Suprapubic skin (tissue), 4 donors: Measurements from ENCODE around the gene TIAM1. TPM values are rescaled to one million over a fixed set of nuclear protein-coding genes. Genes with fewer than 3 reads are reported as not detected.

ENCODE experiments used
- DNase-seq, 2 donors: peaks; one replicate each; pipeline ENCODE4 v3.0.0-alpha.2; 2019; ENCODE audit warnings: low spot score in 2 of 2
- H3K27ac ChIP-seq: fragments of 200-600 bp; sonication (generic); one replicate; pipeline ENCODE4 v1.5.1; 2019
- H3K27me3 ChIP-seq: fragments of 200-600 bp; sonication (generic); one replicate; pipeline ENCODE4 v1.5.1; 2019
- H3K36me3 ChIP-seq: fragments of 200-600 bp; sonication (generic); one replicate; pipeline ENCODE4 v1.5.1; 2019
- H3K4me1 ChIP-seq: fragments of 200-600 bp; sonication (generic); one replicate; pipeline ENCODE4 v1.5.1; 2019
- H3K4me3 ChIP-seq: fragments of 200-600 bp; sonication (generic); one replicate; pipeline ENCODE4 v1.5.1; 2019; ENCODE audit warnings: mild to moderate bottlenecking
- H3K9me3 ChIP-seq: fragments of 200-600 bp; sonication (generic); one replicate; pipeline ENCODE4 v1.5.1; 2019
- CTCF ChIP-seq, 2 donors: fragments of 200-600 bp in 1 of 2; fragments of 450-650 bp in 1 of 2; sonication (generic) in 1 of 2; IDR thresholded peaks; one replicate each; pipeline ENCODE4 v1.5.1; 2016 to 2019; ENCODE audit warnings: antibody characterized with exemption in 2 of 2, mild to moderate bottlenecking in 1 of 2, moderate library complexity in 1 of 2
- EP300 ChIP-seq: sonication (generic); formaldehyde crosslinking; IDR thresholded peaks from one replicate; pipeline ENCODE4 v1.6.1; 2017; ENCODE audit warnings: antibody characterized with exemption
- POLR2A ChIP-seq, 2 donors: fragments of 450-650 bp; IDR thresholded peaks; one replicate each; pipeline ENCODE4 v1.6.1; 2017; ENCODE audit warnings: antibody characterized with exemption in 2 of 2, mild to moderate bottlenecking in 2 of 2, moderate library complexity in 2 of 2
- POLR2AphosphoS5 ChIP-seq, 3 donors: sonication (generic); formaldehyde crosslinking; IDR thresholded peaks; one replicate each; pipeline ENCODE4 v1.6.1; 2017; ENCODE audit warnings: antibody characterized with exemption in 3 of 3
- WGBS: methylation state at CpG from one replicate; pipeline ENCODE4 v1.1.5; 2018; 5-methylcytosine and 5-hydroxymethylcytosine counted together
- total RNA-seq, 4 donors: library from RNA; depleted of rRNA; stranded (reverse); fragments of >200 nt; gene quantifications; one replicate each; pipeline ENCODE4 v1.1.0, GENCODE V29; 2016

Gene TIAM1
- total RNA-seq, 4 donors from 2014 or later = 71.9 to 135 (median 87.9) TPM

DNA sequence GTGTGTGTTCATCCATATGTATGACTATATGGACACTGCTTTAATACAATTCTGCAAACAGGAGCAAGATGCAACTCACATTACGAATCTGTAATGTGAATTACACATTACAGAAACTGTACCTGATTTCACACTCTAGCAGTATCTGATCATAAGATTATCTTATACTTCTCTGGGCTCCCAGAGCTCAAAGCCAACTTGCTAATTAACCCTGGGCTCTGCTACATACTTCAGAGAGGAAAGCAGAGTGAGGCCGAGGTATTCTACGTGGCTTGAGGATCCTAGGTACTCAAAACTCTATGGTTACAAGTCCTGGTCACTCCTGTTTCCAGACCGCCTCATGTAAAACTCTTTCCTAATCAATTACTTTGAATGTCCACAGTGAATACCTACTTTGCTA, 156.6 kb downstream of the TIAM1 start:
- H3K4me3 ChIP-seq = no peak overlapping the region
- H3K36me3 ChIP-seq = peaks cover 7% of the 10 kb centered on the region
- no peaks in the 10 kb centered on the region for H3K9me3 ChIP-seq
- 93% methylated on average over 4 of the region's 4 CpGs for WGBS
- H3K27me3 ChIP-seq = no peaks in the 10 kb centered on the region
- no peak for DNase-seq
- no peaks in the 10 kb centered on the region for H3K4me1 ChIP-seq
- H3K27ac ChIP-seq = no peak overlapping the region
- no peak for TF ChIP-seq EP300
- TF ChIP-seq POLR2AphosphoS5 (IDR thresholded peaks at IDR 0.05) = no peak

DNA sequence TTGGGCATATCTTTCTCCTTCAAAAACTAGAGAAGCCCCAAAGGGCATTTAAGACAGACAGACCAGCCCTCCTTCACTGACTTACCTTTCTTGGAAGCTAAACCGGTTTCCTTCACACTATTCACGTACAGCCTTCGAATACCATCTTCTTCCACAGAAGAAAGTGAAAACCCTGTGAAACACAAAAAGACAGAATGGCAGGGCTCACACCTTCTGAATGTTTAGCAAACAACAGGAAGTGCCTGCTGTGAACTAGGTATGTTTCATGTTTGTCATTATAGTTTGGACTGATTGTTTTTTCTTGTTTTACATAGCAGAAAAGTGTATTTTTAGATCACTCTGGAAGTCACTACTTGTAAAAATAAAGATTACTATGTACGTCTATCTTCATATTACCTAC, 157.1 kb downstream of the TIAM1 start:
- Histone ChIP-seq H3K4me3 (no peak overlapping the region), H3K36me3 (peaks cover 7% of the 10 kb centered on the region), H3K4me1 (no peaks in the 10 kb centered on the region), H3K27ac (no peak overlapping the region), H3K27me3 (no peaks in the 10 kb centered on the region), H3K9me3 (no peaks in the 10 kb centered on the region)
- no peak for TF ChIP-seq POLR2A (IDR thresholded peaks at IDR 0.05)
- no peak for TF ChIP-seq CTCF (IDR thresholded peaks at IDR 0.05)
- TF ChIP-seq EP300 = no peak
- TF ChIP-seq POLR2AphosphoS5 (IDR thresholded peaks at IDR 0.05) = no peak
- DNase-seq = no peak
- whole genome bisulfite sequencing = 86% methylated on average over 4 of the region's 4 CpGs

- Histone ChIP-seq H3K36me3 (peaks cover 7% of the 10 kb centered on the region), H3K27me3 (no peaks in the 10 kb centered on the region), H3K27ac (no peak overlapping the region), H3K4me3 (no peak overlapping the region), H3K4me1 (no peaks in the 10 kb centered on the region), H3K9me3 (no peaks in the 10 kb centered on the region)
- WGBS = 83% methylated on average over 3 of the region's 3 CpGs
- DNase-seq = no peak
- no peak for TF ChIP-seq EP300
- TF ChIP-seq POLR2AphosphoS5 (IDR thresholded peaks at IDR 0.05) = no peak
- TF ChIP-seq CTCF (IDR thresholded peaks at IDR 0.05) = no peak
- TF ChIP-seq POLR2A (IDR thresholded peaks at IDR 0.05) = no peak
Measured at GRCh38 chr21:31185663-31186062, 158.4 kb downstream of the TIAM1 start.

DNA sequence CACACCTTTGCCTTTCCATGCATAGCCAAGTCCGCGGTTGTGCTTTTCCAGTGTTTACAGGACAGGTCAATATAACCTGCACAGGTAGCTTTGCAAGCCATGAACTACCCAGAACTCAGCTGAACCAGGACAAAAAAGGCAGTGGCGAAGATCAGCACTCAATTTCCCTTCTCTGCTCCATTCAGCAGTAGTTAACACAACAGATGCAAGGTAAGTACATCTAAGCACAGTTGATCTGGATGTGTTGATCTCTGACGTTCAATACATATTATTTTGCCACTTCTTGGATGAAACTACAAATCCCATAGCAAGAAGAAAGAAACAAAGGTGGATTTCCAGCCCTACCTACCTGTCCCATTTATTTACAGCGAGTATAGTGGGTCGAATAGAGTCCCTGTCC, 159.2 kb downstream of the TIAM1 start:
- Histone ChIP-seq H3K4me3 (no peak overlapping the region), H3K27ac (no peak overlapping the region), H3K4me1 (no peaks in the 10 kb centered on the region), H3K36me3 (peaks cover 7% of the 10 kb centered on the region), H3K27me3 (no peaks in the 10 kb centered on the region), H3K9me3 (no peaks in the 10 kb centered on the region)
- no peak for DNase-seq
- TF ChIP-seq POLR2AphosphoS5 (IDR thresholded peaks at IDR 0.05) (no peak), CTCF (IDR thresholded peaks at IDR 0.05) (no peak), POLR2A (IDR thresholded peaks at IDR 0.05) (no peak), EP300 (no peak)
- 87% methylated on average over 6 of the region's 6 CpGs for WGBS

DNA sequence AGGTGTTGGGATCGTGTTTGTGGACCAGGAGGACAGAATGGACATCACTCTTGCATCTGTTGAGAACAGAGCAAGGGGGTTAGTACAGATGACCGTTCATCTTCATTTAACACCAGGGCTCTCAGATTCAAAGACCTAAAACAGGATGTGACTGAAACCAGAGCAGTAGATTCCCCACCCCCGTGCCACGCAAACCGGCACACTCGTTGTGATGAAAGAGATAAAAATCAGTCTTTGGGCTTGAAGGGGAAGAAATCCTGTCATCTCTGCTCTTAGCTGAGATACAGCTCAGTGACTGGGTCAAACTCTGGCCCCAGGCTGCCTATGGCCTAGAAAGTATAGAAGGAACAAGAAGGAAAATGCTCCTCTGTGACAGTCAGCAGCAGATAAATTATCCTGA, 159.6 kb downstream of the TIAM1 start:
- WGBS = 68% methylated on average over 6 of the region's 6 CpGs
- Histone ChIP-seq H3K9me3 (no peaks in the 10 kb centered on the region), H3K36me3 (peaks cover 7% of the 10 kb centered on the region), H3K4me3 (no peak overlapping the region), H3K27me3 (no peaks in the 10 kb centered on the region), H3K4me1 (no peaks in the 10 kb centered on the region), H3K27ac (no peak overlapping the region)
- no peak for DNase-seq
- no peak for TF ChIP-seq EP300
- no peak for TF ChIP-seq POLR2AphosphoS5 (IDR thresholded peaks at IDR 0.05)
- no peak for TF ChIP-seq POLR2A (IDR thresholded peaks at IDR 0.05)
- TF ChIP-seq CTCF (IDR thresholded peaks at IDR 0.05) = no peak
